ENCODE measurements around the gene MYCL.

The MYCL gene

DNA sequence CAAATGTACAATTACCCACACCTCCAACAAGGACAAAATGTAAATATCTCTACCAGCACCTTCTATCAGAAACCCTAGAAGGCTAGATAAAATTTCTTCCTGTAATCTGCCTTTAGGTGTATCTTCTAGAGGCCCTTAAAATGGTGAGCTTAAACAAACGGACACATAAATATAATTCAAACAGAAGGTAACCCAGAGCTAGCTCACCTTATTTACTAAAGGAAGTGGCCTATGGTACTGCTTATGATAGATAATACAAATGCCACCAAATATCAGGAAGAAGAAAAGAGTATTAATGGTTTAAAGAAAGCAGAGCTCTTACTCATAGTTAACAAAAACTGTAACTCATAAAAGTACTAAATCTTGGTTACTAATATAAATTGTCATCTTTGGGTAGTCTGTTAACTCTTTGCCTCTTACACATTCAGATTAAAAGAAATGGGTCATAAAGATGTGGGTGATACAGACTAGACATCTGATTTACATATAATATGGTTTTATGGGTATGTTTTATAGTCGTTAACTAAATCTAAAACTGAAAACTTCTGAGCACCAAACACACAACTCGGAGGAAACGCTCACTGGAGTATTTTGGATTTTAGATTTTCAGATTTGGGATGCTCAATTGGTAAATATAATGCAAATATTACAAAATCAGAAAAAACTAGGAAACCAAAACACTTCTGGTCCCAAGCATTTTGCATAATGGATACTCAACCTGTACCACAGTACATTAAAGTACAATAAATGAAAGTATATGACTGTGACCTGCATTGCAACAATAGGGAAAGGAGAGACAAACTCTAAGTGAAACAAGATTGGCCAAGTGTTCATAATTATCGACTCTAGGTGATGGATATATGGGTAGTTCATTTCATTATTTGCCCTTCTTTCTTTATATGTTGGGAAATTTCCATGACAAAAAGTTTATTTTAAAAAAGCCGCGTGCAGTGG lies 41.6 kb downstream of the MYCL start:
- DNase-seq (ENCODE audit: extremely low spot score, insufficient read length, low read depth) (no peak), FAIRE-seq (no peak)

DNA sequence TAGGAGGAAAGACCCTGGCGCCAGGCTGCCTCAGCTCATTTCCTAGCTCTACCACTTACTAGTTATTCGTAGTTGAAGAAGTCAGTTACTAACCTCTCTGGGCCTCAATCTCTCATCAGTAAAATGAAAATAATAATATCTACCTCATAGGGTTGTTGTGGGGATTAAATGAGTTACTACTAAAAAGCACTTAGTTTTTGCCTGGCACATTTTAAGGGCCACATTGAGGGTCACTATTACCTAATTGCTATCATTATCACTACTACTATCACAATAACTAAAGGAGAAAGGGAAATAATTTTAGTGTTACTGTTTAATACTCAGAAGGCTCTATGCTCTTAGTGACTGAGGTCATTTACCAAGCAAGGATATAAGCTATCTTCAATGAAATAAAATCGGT lies 43.4 kb downstream of the MYCL start:
- FAIRE-seq, result no peak

DNA sequence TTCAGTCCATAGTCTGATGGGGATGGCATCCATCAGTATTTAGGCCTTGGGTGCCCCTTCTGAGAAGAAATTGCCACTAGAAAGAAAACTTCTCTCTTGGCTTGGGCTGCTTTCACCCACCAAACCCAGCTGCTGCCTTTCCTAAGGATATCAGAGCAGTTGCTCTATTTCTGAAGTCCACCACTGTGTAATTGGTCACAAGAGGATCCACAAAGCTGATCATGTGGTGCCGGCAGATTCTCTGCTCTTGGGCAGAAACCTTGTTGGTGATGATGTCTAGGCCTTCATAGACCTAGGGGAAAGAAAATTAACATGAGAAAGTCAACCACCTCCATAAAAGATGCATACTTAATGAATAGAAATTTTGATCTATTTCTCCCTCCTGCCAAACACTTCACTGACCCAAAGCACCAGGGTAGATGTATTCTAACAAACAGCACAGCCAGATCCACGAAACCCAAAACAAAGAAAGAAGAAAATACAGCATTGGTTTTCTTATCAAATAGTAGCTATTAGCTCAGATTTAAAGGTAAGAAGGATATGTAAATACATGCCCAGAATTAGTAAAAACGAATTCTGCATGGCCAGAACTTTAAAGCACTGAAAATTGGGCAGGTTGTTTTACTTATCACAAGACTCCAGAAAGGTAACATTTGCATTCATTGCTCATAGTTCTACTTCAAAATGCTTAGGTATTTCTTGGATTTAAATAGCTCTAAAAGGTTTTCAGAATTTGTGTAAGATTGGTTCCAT lies 44.4 kb downstream of the MYCL start:
- DNase-seq (ENCODE audit: extremely low spot score, insufficient read length, low read depth) (no peak), FAIRE-seq (no peak)

More for the DNA sequence above, 43.4 kb downstream of the MYCL start:
- no peak for DNase-seq (ENCODE audit: extremely low spot score, insufficient read length, low read depth)

DNA sequence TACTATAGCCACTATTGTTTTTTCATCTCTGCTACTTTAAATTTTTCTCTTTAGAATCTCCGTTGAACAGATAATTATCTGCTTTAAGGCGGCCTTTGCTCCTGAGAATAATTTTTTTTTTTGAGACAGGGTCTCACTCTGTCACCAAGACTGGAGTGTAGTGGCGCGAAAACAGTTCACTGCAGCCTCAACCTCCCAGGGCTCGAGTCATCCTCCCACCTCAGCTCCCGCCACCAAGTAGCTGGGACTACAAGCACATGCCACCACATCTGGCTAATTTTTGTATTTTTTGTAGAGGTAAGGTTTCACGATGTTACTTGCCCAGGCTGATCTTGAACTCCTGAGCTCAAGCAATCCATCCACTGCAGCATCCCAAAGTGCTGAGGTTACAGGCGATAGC lies 47.0 kb downstream of the MYCL start:
- FAIRE-seq, result no peak

DNA sequence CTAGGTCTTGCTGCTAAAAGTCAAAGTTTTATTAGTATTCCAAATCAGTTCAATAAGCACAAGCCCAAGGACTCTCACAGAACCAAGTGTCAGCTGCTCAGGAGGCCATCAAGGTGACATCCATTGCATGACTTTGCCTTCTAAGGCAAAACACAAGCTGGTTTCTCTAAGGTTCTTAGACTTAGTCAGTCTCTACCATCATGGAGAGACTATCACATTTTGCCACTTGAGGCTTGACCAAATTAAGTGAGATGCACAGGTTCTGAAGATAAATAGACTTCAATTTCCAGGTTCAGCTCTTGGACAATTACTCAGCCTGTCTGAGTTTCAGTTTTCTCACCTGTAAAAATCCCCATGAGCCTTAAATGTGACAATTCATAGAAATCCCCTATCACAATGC lies 47.4 kb downstream of the MYCL start:
- DNase-seq (ENCODE audit: extremely low spot score, insufficient read length, low read depth) (no peak), FAIRE-seq (no peak)

More for the DNA sequence above, 47.0 kb downstream of the MYCL start:
- no peak for DNase-seq (ENCODE audit: extremely low spot score, insufficient read length, low read depth)

DNA sequence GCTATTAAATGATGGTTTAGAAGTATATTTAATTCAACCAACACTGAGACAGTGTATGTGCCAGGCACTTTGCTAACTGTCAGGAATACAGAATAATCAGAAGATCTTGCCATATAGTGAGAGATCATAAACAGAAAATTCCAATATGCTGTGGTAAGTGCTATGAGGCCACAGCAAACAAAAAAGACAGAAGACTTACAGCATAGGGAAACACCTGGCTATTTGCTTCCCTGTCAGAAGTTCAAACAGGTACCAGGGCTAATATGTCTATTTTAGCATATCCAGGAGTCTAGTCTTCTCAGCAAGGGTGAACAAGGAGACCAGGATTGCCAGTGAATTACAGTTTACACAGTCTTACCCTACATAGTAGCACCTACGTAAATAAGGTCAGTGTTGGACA lies 48.8 kb downstream of the MYCL start:
- FAIRE-seq (no peak), DNase-seq (ENCODE audit: extremely low spot score, insufficient read length, low read depth) (no peak)

DNA sequence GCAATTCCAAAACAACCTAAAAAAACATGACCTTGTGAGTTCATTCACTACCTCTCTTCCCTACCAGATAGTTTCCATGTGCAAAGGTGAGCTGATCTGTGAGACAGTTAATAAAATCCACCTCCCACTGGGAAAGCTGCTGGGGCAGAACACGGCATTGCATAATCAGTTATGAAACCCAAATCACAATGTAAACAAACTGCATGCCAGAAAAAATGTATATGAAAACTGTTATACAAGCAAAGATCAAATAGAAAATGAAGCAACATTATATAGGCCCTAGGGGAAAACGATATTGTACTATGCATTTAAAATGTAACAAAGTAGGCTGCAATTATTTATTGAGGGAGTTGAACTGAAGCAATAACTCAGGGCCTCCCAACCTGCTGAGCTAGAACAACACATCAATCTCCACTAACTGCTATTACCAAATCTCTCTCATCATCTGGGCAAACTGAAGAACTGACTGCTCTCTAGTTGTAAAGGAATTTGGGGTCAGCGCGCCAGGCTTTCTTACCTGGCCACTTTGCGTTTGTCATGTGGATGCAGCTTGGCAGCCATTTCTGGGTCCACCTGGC lies 49.4 kb downstream of the MYCL start:
- no peak for DNase-seq (ENCODE audit: extremely low spot score, insufficient read length, low read depth)
- FAIRE-seq, result no peak

DNA sequence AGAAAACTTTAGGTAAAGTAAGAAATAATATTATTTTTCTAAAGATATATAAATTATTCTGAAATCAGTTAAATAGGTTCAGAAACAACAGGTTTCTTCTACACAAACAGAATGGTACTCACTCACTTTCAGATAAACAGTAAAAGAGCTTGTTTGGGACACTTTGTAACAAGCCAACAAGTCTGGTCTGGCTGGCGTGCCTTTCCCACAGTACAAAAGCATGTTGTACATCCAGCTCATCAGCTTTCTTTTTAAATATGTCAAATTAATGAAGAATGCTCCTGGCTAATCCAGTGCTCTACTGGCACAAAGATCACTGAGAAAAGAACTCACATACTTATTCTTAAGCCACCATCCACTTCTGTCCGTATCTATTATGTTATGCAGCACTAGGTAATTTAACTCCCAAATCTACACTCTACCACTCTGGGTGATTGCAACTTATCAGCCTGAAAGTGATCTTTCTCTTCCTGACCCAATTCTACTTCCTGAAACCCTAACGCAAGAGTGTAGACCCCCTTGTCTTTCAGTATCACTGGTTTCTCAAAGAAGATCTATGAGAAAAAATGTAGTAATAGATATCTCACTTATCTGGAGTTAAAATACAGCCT lies 51.0 kb downstream of the MYCL start:
- no peak for DNase-seq (ENCODE audit: extremely low spot score, insufficient read length, low read depth)
- no peak for FAIRE-seq

DNA sequence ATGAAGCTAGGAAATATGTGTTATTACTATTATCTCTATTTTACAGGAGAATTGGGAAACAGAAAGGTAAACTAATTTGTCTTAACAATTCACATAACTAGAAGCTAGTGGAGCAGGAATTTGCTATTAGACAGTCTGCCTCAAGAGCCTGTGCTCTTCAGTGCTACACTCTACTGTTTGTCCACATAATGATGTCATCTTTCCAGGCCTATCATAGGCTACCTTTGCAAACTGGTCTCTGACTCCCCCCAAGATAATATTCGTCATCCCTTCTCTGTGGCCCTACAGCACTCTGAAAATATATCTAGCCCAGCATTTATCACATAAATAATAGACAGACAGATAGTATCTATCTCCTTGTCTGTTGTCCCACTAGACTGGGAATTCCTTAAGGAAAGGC lies 52.5 kb downstream of the MYCL start:
- FAIRE-seq, result no peak
- DNase-seq (ENCODE audit: extremely low spot score, insufficient read length, low read depth), result no peak

DNA sequence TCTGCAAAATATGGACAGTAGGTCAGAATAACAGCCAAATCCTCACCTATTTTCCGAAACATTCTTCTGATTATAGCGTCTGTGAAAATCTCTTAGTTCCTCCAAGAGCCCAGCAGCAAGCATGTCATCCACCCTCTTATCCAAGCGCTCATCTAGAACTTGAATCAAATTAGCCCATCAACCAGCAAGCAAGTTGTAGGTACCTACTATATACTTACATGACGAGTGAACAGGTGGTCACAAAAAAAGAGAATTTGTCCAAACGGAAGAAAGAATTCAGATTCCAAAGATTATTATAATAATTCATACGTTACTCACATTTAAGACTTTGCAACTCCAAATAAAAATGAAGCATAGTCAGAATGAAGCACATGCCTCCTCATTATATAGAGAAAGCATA lies 53.8 kb downstream of the MYCL start:
- DNase-seq (ENCODE audit: extremely low spot score, insufficient read length, low read depth), result no peak
- no peak for FAIRE-seq

DNA sequence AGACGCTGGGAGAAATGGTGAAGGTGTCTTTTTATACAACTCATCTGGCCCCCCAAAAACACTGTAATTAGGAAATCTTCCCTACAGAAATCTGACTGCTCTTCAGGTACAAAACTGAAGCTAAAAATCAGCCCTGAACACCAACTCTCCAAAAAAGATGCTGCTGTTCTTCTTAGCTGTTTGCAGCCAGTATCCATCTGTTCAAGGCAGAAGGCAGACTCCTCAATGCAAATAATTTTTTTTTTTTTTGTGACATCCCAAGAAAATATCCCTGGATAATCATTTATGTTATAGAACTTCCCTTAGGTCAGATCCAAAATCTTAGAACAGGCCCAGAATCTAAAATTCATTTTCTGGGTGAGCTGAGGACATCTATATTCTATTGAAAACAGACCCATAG lies 54.9 kb downstream of the MYCL start:
- DNase-seq (ENCODE audit: extremely low spot score, insufficient read length, low read depth), result no peak
- no peak for FAIRE-seq

DNA sequence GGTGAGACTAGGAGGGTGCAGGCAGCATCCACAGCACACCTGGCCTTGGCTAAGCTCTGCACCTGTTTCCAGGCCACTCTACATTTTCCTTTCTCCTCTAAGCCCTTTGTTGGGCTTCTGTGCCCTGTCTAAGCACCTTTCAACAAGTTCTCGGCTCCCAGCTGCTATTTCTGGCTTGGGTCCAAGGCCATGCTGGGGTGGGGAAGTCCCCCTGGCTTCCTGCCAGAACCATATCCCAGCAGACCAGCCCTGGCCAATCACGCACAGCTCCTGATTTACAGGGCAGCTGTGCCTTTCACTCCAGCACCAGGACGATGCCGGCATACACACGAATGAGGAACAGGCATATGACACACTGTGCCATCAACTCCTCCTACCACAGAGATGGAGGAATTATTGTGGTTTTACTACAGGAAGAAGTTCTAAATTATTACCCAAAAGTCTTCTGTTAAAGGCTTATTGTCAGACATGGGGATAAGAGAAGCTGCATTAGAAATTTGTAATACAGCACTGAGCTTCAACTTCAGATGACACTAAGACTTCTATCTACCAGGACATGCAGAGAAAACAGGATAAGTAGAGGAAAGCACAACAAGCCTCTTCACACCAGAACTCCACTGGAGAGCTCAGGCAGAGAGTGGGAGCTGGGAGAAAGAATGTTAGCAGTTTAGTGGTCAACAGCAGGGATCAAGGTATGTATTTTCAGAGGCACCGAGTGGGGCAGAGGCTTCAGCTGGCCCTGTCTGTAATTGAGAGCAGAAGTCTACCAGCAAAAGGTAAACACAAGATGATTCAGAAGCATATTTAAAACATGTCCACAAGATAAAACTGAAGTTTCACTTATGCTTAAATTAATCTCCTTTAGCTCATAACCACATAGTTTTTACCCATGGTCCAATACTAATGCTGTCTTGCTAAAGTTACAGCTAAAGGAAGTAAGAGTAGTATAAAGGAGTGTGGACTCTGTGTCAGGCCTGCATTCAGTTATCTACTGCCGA lies 55.8 kb downstream of the MYCL start:
- FAIRE-seq (peak; percentile 93), DNase-seq (ENCODE audit: extremely low spot score, insufficient read length, low read depth) (peak; percentile 22)
